ENCODE data around the gene CLIP4. TPM values are rescaled to one million over a fixed set of nuclear protein-coding genes. Genes with fewer than 3 reads are reported as not detected.

Gene CLIP4, protein sequence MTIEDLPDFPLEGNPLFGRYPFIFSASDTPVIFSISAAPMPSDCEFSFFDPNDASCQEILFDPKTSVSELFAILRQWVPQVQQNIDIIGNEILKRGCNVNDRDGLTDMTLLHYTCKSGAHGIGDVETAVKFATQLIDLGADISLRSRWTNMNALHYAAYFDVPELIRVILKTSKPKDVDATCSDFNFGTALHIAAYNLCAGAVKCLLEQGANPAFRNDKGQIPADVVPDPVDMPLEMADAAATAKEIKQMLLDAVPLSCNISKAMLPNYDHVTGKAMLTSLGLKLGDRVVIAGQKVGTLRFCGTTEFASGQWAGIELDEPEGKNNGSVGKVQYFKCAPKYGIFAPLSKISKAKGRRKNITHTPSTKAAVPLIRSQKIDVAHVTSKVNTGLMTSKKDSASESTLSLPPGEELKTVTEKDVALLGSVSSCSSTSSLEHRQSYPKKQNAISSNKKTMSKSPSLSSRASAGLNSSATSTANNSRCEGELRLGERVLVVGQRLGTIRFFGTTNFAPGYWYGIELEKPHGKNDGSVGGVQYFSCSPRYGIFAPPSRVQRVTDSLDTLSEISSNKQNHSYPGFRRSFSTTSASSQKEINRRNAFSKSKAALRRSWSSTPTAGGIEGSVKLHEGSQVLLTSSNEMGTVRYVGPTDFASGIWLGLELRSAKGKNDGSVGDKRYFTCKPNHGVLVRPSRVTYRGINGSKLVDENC
- 10.0 TPM for polyA plus RNA-seq (2012; ENCODE audit: insufficient read depth, insufficient read length)

DNA sequence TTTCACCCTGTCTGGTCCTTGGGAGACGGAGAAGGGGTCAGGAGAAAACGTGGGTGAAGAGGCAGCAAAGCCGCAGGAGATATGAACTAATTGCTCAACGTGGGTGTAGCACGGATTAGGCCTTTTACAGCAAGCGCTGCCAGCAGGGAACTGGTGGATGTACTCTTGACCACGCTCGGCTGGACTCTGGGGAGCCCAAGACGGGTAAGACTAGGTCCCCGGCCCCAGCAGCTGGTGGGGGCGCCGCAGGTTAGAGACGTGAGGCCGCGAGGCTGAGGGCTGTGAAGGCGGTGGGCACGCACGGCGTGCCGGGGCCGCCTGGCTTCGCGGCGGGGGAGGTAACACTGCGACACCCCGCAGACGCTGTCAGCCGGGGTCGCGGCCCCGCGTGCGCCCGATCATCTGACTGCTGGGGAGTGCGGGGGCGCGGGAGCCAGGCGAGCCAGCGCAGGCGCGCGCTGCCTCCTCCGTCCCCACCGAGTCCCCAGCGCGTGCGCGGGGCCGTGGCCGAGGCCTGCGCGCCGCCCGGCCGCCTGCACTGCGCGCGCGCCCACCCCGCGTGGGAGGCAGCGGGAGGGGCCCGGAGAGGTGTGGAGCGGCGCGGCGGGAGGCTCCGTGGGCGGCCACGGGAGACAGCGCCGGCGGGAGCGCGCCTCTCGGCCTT lies at the start of gene CLIP4:
CLIP4 (plus strand) TSS at position 470 of the 664 bp plus-strand sequence. CDS start 5,974 bp downstream, outside the sequence.
- H3K4me3 ChIP-seq (ENCODE audit: low read length): peak within 1 kb of the TSS; percentile 85
- DNase-seq (ENCODE audit: low read depth, low spot score): peak; percentile 35

DNA sequence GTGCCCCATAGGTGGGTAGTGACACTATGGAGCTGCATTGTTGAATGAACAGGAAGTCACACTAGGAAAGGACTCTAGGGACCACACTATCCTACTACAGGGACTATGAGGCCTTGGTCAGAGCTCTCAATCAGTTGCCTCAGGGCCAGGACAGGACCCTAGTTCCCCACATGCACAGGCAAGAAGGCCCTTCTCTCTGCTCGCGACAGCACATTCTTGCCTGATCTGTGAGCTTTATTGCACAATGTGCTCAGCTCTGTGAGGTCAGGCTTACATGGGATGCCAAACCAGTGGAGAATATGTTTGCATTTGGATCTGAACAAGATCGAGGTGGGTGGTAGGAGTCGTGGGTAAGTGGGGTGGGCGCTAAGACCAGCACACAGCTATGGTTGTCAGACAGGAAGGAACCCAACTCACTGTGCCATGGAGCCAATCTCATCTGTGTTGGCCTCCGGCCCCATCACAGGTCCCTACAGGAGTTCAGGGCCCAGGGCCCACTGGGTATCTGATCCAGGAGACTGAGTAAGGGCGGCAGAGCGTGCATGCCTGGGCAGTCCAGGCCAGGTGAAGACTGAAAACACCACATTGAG lies 48.8 kb upstream of the CLIP4 start:
- no peak overlapping the region for H3K4me3 ChIP-seq (ENCODE audit: low read length)
- no peak for DNase-seq (ENCODE audit: low read depth, low spot score)

DNA sequence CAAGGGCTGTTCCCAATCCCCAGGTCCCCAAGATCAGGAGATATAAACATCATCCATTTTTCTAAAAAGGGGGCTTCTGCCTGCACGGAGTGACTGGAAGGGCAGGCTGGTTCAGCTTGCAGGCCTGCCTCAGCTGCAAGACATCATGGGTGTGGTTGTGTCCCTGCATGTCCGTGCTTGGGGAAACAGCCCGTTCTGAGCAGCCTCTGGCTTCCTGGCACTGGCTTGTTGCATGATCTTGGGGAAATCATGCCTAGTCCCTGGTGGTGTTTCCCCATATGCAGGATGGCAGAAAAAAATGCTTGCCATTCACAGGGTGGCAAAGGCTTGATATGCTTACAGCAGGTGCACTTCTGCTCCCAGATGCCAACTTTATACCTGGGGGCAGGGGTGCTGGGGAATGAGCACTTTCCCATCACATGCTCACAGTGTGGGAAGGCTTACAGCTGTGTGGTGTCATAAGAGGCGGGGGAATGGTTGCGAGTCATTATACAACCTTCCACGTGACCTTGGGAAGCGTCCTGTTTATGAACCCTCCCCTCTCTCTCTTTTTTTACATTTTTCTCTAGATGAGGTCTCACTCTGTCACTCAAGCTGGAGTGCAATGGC lies 48.1 kb upstream of the CLIP4 start:
- DNase-seq (ENCODE audit: low read depth, low spot score): no peak
- H3K4me3 ChIP-seq (ENCODE audit: low read length): no peak overlapping the region

DNA sequence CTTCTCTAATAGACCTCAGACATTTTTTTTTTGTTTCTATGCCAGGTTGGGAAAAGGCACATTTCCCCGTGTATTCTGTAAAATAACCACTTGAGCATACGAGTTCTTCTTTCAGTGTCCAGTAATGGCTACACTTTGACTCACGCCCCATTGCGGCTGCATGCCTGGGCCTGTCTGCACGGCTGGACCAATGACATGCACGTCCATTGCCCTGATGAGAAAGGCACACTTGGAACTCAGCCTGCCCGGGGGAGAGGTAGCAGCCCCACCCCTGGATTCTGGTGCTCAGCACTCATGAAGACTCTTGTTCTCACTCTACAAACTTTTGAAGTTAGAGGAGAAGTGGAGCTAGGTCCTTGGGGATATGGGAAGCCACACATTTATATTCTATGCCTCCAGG lies 46.7 kb upstream of the CLIP4 start:
- DNase-seq (ENCODE audit: low read depth, low spot score): no peak
- no peak overlapping the region for H3K4me3 ChIP-seq (ENCODE audit: low read length)

DNA sequence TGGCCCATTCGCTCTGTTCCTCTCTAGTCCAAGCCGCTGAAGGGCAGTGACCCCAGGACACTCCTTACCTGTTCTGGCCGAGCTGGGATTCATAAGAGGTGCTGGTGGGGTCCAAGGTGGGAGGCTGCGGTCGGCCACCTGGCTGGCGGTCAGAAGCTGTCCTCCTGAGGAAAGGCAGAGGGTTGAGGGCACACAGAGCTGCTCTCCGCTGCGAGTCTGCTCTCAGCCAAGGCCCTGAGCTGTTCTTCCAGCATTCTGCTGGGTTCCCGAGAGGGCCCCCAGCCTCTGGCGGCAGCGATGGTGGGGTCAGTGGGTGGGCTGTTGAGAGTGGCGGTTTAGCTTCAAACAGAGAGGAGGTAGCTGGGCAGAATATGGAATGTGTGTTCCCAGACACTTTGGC lies 44.7 kb upstream of the CLIP4 start:
- no peak for DNase-seq (ENCODE audit: low read depth, low spot score)
- H3K4me3 ChIP-seq (ENCODE audit: low read length): no peak overlapping the region

DNA sequence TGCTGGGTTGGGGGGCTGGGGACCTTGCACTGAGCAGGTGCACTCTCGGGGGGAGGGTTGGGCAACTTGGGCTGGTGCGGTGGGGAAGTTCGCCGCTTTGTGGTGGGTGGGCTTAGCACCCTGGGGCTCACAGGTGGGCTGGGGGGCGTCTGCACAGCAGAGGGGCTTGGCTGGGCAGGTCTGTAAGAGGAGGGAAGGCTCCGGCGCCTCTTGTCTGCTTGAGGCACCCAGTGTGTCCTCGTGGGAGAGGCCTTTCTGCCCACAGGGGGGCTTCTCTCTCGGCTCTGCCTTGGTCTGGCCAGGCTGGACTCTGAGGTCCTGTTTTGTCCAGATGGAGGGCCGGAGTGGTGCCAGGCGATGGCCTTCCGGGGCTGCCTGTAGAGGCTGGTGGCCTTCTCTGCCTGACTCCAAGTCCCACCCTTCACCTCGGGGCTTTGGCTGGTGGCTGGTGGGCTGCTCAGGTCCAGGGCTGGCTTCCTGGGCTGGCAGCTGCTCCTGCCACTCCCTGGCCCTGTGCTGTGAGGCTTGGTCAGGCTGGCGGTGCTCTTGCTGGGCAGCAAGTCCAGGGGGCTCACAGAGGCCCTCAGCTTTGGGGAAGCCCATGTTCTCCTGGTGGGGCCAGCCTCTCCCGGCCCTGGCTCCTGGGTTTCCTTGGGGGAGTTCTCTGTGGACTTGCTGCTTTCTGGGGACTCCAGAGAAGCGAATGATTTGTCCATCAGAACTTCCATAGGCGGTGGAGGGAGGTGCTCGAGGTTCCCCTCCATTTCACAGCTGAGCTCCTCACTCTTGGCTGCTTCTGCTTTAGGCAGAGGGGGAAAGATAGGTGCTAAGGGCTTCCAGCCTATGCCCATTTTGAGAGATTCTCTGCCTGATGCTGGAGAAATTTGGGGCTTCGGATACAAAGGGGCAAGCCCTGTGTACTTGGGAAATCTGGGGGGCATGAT lies 43.9 kb upstream of the CLIP4 start:
- no peak for DNase-seq (ENCODE audit: low read depth, low spot score)
- no peak overlapping the region for H3K4me3 ChIP-seq (ENCODE audit: low read length)

DNA sequence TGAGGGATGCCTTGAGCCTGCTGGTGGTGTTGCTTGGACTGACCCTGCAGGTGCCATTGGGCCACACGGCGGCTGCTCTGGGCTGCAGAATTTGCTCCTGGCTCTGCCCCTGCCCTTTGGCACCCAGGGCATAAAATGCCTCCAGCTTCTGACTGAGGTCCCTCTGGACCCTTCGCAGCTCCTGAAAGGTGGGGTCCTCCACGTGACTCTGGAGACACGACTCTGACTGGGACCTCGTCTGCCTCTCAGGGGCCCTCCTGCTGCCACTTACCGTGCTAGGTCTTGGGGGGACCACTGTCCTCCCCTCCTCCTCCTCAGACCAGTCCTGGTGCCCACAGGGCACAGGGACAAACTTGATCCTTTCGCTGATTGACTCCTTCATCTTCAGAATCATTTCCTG lies 43.0 kb upstream of the CLIP4 start:
- DNase-seq (ENCODE audit: low read depth, low spot score): no peak
- no peak overlapping the region for H3K4me3 ChIP-seq (ENCODE audit: low read length)

DNA sequence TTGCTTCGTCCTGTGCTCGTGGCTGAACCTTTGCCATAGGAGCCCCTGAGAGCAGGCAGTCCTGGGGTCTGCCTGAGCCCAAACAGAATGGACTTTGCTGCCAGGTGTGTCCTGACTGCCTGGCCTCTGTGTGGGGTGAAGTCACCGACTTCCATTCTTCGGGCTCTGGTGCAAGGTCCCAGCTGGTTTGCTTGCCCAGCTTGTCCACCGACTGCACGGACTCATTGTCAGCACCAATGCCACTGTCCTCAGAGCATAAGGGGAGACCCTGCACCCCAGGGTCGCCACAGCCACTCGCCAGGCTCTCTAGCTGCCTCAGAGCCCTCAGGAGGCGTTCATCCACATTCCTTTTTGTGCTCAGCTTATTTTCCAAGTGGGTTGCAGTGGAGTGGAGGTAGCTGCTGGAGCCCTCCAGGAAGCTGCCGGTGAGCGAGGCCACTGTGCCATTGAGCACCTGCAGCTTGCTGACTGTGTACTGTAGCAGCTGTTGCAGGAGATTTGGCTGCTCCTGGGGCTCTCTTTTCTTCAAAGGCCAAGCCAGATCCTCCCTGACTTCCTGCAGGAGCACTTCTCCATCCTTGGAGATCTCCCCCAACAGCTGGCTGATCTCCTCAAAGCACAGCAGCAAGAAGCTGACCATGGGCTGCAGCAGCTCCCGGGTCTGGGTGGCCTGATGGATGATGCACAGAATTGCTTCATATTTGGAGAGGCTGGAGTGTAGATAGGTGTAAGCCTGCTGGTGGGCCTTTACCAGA lies 42.1 kb upstream of the CLIP4 start:
- DNase-seq (ENCODE audit: low read depth, low spot score): no peak
- no peak overlapping the region for H3K4me3 ChIP-seq (ENCODE audit: low read length)

DNA sequence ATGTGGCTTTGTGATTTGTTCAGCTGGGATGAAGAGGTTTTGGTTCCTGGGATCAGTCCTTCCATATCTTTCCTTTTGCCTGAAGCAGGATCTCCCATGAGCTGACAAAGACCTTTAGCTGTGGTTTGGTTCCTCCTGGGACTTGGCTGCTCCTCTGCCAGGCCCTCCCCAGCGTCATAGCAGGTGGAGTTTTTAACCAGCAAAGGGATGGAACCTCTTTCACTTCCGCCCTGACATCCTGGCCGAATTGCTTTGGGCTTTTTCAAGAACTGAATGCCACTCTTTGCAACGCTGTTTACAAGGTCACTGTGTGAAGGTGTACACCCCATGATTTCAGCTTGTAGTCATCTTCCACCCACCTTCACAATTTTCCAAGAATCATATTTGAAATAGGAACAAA lies 41.3 kb upstream of the CLIP4 start:
- H3K4me3 ChIP-seq (ENCODE audit: low read length): no peak overlapping the region

DNA sequence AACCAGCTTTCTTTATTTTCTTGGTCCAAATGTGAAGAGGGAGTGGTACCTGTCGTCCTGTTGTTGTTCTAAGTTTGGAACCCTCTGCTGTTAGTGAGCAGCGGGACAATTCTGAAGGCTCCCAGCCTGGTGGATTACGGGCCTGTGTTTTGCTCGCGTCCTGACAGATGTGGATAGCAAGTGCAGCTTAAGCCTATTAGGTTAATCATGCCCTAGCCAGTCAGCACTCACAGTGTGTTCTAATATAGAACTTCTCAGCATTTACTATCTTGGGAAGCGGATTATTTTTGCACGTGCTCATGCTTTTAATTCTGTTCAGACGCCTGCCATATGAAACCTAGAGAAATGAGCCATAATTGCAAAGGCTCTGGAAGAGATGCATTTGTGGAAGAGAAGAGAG lies 40.8 kb upstream of the CLIP4 start, which contains the start of gene PCARE:
PCARE (minus strand) TSS at position 113 of the 400 bp plus-strand sequence. CDS start 262 bp downstream, outside the sequence.
- no peak for DNase-seq (ENCODE audit: low read depth, low spot score)
- H3K4me3 ChIP-seq (ENCODE audit: low read length): no peak within 1 kb of the TSS

More for the DNA sequence above, 41.3 kb upstream of the CLIP4 start:
- no peak for DNase-seq (ENCODE audit: low read depth, low spot score)

DNA sequence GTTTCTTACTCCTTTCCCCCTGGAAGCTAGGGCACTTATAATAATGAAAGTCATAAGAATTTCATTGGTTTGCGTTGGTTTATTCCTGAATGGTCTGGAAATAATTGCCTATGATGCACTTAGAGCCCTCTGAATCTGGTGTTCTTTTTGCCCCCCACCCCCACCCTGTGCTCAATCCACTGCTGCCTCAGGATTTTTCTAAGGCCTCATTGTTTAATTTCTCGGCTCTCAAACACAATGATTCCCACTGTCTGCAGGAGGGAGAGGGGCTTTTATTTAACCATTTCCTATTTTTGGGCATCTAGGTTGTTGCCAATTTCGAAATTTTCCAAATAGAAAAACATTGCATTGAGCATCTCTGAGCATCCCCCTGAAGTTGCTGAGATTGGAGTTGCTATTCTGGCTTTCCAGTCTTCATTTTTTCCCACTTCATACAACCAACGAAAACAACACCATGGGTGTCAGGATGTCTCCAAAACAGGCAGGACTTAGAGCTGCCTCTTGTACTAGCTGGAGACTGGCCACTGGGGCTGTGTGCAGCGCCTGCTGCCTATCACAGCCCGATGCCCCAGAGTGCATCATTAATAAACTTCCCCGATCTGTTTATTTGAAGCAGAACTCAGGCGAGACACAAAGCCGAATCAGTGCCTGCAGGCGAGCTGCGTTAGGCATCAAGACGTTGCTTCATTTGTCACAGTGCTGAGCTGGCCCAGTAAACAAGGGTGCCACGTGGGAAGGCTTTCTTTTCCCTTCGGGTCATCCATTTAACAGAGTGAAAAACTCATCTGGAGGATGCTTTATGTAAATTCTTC lies 39.1 kb upstream of the CLIP4 start:
- no peak overlapping the region for H3K4me3 ChIP-seq (ENCODE audit: low read length)
- DNase-seq (ENCODE audit: low read depth, low spot score): no peak

DNA sequence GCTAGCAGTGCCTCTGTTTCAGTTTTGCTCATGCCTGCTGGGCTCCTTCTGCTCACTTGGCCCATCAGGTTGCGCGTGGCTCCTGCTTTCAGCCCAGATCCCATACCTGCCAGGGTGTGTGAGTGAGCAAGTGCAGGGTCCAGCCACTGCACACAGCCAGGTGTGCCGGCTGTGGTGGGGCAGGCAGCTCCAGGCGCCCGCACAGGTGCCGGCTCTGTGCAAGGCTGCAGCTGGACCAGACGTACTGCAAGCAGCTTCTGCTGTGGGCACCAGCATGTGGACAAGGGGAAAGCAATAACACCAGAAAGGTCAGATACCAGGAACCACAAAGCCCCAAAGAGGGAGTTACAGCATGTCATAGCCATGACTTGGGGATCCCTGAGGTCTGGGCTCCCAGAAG lies 35.3 kb upstream of the CLIP4 start:
- DNase-seq (ENCODE audit: low read depth, low spot score): no peak
- no peak overlapping the region for H3K4me3 ChIP-seq (ENCODE audit: low read length)

DNA sequence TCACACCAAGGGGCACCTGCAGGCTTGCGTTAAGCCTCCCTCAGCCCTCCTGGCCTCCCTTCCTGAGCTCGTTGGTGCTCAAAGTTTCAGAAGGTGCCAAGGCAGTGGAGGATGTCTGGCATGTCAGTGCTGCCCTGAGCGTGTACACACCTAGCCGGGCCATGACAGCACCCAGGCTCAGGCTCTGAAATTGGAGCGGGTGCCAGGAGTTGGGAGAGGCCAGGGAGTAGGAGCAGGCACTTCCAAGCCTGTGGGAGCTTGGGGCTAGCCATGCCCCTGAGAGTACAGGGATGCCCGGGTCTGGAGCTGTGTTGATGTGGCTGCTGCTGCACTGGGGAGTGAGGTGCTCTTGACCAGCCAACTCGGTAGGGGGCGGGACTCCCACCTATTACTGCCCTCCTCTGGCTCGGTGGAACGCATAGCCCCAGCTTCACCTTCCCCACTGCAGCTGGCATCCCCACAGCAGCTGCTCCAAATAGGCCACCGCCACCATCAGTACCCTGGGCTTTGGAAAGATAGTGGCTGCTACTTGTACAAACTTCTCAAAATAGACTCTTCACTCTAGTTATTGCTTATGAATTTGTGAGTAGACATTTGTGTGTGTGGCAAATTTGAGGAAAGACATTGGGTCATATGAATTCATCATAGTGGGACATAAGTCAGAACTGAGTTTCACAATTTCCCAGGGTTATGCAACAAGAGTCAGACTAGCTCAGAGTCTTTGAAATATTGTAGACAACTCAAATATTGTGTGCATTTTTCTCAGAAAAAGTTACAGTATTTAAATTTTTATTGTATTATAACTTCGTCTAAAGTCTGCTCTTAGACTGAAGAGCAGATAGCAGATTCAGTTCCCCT lies 34.1 kb upstream of the CLIP4 start:
- no peak for DNase-seq (ENCODE audit: low read depth, low spot score)
- no peak overlapping the region for H3K4me3 ChIP-seq (ENCODE audit: low read length)

DNA sequence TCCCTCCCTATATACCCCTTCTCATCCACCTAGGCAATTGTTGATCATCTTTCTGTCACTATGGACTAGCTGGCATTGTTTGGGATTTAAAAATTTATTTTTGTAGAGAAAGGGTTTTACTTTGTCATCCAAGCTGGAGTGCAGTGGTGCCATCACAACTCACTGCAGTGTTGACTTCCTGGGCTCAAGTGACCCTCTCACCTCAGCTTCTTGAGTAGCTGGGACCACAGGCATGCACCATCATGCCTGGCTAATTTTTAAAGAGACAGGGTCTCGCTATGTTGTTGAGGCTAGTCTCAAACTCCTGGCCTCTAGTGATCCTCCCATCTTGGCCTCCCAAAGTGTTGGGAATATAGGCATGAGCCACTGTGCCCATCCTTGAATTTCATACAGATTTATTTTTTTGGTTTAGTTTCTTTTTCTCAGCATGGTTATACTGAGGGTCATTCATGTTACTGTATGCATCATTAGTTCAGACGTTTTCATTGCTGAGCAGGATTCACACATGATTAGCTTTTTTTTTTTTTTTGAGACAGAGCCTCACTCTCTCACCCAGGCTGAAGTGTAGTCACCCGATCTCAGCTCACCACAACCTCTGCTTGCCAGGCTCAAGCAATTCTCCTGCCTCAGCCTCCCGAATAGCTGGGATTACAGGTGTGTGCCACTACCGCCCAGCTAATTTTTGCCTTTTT lies 32.3 kb upstream of the CLIP4 start:
- DNase-seq (ENCODE audit: low read depth, low spot score): no peak

DNA sequence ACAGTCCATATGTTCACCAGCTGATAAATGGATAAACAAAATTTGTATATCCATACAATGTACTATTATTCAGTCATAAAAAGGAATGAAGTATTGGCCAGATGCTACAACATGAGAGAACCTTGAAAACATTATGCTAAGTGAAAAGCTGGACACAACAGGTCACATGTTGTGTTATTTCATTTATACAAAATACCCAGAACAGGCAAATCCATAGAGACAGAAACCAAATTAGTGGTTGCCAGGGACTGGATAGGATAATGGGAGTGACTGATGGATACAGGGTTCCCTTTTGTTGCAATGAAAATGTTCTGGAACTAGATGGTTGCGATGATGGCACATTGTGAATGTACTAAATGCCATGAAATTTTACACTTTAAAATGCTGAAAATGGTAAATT lies 30.7 kb upstream of the CLIP4 start:
- H3K4me3 ChIP-seq (ENCODE audit: low read length): no peak overlapping the region
- no peak for DNase-seq (ENCODE audit: low read depth, low spot score)

More for the DNA sequence above, 32.3 kb upstream of the CLIP4 start:
- H3K4me3 ChIP-seq (ENCODE audit: low read length): no peak overlapping the region

Data from Jurkat, Clone E6-1 (cell line).